ENCODE data around the gene FAM50B.

GRCh38 chr6:3861424-3861823, 12.3 kb downstream of the FAM50B start:
- TF ChIP-seq EZH2phosphoT487 (IDR thresholded peaks at IDR 0.05; ENCODE audit: borderline replicate concordance, low read depth, low read length), result no peak
- TF ChIP-seq CTCF (conservative IDR thresholded peaks at IDR 0.05; ENCODE audit: low read length), result no peak
